Activated naive CD4-positive, alpha-beta T cell treated with Interleukin-2 at 50 U/mL for 16 hours (primary cell): ENCODE results near the gene CNKSR3.

Source experiments
- DNase-seq: peaks from one replicate; pipeline ENCODE4 v3.0.0-alpha.2; 2020

The CNKSR3 gene

GRCh38 chr6:154478021-154478700, 32.3 kb downstream of the CNKSR3 start:
- DNase-seq = no peak

- no peak for DNase-seq
Measured at GRCh38 chr6:154476494-154476893, 34.0 kb downstream of the CNKSR3 start.

- DNase-seq = no peak
Measured at GRCh38 chr6:154474648-154475428, 35.6 kb downstream of the CNKSR3 start.

GRCh38 chr6:154473324-154473723, 37.2 kb downstream of the CNKSR3 start:
- DNase-seq = no peak

GRCh38 chr6:154471609-154472362, 38.7 kb downstream of the CNKSR3 start:
- DNase-seq = no peak

- DNase-seq = no peak
Measured at GRCh38 chr6:154469306-154469935, 41.1 kb downstream of the CNKSR3 start.

- no peak for DNase-seq
Measured at GRCh38 chr6:154468760-154469159, 41.7 kb downstream of the CNKSR3 start.

- no peak for DNase-seq
Measured at GRCh38 chr6:154466971-154467679, 43.4 kb downstream of the CNKSR3 start.

GRCh38 chr6:154466139-154466538, 44.3 kb downstream of the CNKSR3 start:
- DNase-seq = no peak

- no peak for DNase-seq
Measured at GRCh38 chr6:154463573-154464419, 46.7 kb downstream of the CNKSR3 start.

GRCh38 chr6:154462425-154462824, 48.1 kb downstream of the CNKSR3 start:
- DNase-seq = no peak

- no peak for DNase-seq
Measured at GRCh38 chr6:154461348-154461747, 49.1 kb downstream of the CNKSR3 start.

- DNase-seq = no peak
Measured at GRCh38 chr6:154460306-154461071, 50.0 kb downstream of the CNKSR3 start.

GRCh38 chr6:154459513-154459912, 51.0 kb downstream of the CNKSR3 start:
- DNase-seq = no peak

- DNase-seq = no peak
Measured at GRCh38 chr6:154458565-154459470, 51.7 kb downstream of the CNKSR3 start.

GRCh38 chr6:154457881-154458284, 52.6 kb downstream of the CNKSR3 start:
- DNase-seq = no peak

GRCh38 chr6:154457046-154457713, 53.3 kb downstream of the CNKSR3 start:
- DNase-seq = no peak

- no peak for DNase-seq
Measured at GRCh38 chr6:154453329-154453728, 57.2 kb downstream of the CNKSR3 start.

- no peak for DNase-seq
Measured at GRCh38 chr6:154450498-154450897, 60.0 kb downstream of the CNKSR3 start.
